ENCODE data around the gene TRIM14.
"Not testable (repeated sequence)": the region's sequence is repeated elsewhere in the genome, so short reads cannot be mapped to it uniquely, and the experiment has no call there.

DNA sequence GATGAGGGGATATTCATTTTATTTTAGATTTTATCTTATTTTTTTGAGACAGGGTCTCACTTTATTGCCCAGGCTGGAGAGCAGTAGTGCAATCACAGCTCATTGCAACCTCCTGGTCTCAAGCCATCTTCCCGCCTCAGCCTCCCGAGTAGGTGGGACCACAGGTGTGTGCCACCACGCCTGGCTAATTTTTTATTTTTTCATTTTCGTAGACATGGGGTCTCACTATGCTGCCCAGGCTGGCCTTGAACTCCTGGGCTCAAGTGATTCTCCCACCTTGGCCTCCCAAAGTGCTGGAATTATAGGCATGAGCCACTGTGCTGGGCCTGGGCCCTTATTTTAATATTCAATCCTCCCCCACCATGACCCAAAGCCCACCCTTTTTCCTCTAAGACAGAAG is 11.0 kb upstream of the TRIM14 start:
- TF ChIP-seq, protein P1, sequence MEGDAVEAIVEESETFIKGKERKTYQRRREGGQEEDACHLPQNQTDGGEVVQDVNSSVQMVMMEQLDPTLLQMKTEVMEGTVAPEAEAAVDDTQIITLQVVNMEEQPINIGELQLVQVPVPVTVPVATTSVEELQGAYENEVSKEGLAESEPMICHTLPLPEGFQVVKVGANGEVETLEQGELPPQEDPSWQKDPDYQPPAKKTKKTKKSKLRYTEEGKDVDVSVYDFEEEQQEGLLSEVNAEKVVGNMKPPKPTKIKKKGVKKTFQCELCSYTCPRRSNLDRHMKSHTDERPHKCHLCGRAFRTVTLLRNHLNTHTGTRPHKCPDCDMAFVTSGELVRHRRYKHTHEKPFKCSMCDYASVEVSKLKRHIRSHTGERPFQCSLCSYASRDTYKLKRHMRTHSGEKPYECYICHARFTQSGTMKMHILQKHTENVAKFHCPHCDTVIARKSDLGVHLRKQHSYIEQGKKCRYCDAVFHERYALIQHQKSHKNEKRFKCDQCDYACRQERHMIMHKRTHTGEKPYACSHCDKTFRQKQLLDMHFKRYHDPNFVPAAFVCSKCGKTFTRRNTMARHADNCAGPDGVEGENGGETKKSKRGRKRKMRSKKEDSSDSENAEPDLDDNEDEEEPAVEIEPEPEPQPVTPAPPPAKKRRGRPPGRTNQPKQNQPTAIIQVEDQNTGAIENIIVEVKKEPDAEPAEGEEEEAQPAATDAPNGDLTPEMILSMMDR (conservative IDR thresholded peaks at IDR 0.05; ENCODE audit: low read length): not testable (repeated sequence)
- TF ChIP-seq EZH2phosphoT487 (IDR thresholded peaks at IDR 0.05; ENCODE audit: borderline replicate concordance): not testable (repeated sequence)
